Measurements from ENCODE around the gene B3GALT5.

The B3GALT5 gene

GRCh38 chr21:39610703-39611102 lies 2.0 kb upstream of the B3GALT5 start:
- DNase-seq, result no peak

GRCh38 chr21:39611551-39612190 lies 1.1 kb upstream of the B3GALT5 start:
- no peak for DNase-seq

- DNase-seq, result no peak
These were observed 548 bp downstream of the B3GALT5 start for GRCh38 chr21:39613041-39613934.

GRCh38 chr21:39616211-39616772 lies 3.6 kb downstream of the B3GALT5 start:
- DNase-seq, result no peak

- DNase-seq, result no peak
These were observed 8.1 kb downstream of the B3GALT5 start for GRCh38 chr21:39620856-39621255.

- no peak for DNase-seq
These were observed 12.6 kb downstream of the B3GALT5 start for GRCh38 chr21:39625211-39625895.

GRCh38 chr21:39628385-39628784 lies 15.6 kb downstream of the B3GALT5 start:
- no peak for DNase-seq

- no peak for DNase-seq
These were observed 17.5 kb downstream of the B3GALT5 start for GRCh38 chr21:39630191-39630591.

- no peak for DNase-seq
These were observed 18.1 kb downstream of the B3GALT5 start for GRCh38 chr21:39630827-39631226.

- DNase-seq, result no peak
These were observed 19.3 kb downstream of the B3GALT5 start for GRCh38 chr21:39631842-39632562.

- no peak for DNase-seq
These were observed 20.2 kb downstream of the B3GALT5 start for GRCh38 chr21:39632796-39633442.

GRCh38 chr21:39633770-39634181 lies 21.0 kb downstream of the B3GALT5 start:
- no peak for DNase-seq

GRCh38 chr21:39634507-39634906 lies 21.8 kb downstream of the B3GALT5 start:
- DNase-seq, result no peak

GRCh38 chr21:39637197-39637970 lies 24.6 kb downstream of the B3GALT5 start:
- DNase-seq, result no peak

- no peak for DNase-seq
These were observed 25.2 kb downstream of the B3GALT5 start for GRCh38 chr21:39637971-39638240.

- no peak for DNase-seq
These were observed 25.5 kb downstream of the B3GALT5 start for GRCh38 chr21:39638281-39638680.

- no peak for DNase-seq
These were observed 28.0 kb downstream of the B3GALT5 start for GRCh38 chr21:39640754-39641153.

GRCh38 chr21:39641827-39642450 lies 29.2 kb downstream of the B3GALT5 start:
- no peak for DNase-seq

- DNase-seq, result no peak
These were observed 31.4 kb downstream of the B3GALT5 start for GRCh38 chr21:39644062-39644560.

GRCh38 chr21:39645331-39645730 lies 32.6 kb downstream of the B3GALT5 start:
- no peak for DNase-seq

GRCh38 chr21:39647476-39647875 lies 34.7 kb downstream of the B3GALT5 start:
- DNase-seq, result no peak
